DOHH2 (cell line): Measurements from ENCODE around the gene ASTN1.

Source experiments
- H3F3A ChIP-seq: fragments of 200-600 bp; sonication (generic), shearing (Covaris generic); 2 replicates; pipeline ENCODE4 v1.6.0; 2016; ENCODE audit warnings: antibody characterized with exemption, mild to moderate bottlenecking; ENCODE audit not compliant: control insufficient read depth, insufficient read depth
- H3K27ac ChIP-seq: fragments of 200-600 bp; sonication (generic); 2 replicates; pipeline ENCODE4 v1.5.1; 2014; ENCODE audit warnings: low read depth, mild to moderate bottlenecking, low read length, moderate library complexity
- H3K27me3 ChIP-seq: fragments of 200-600 bp; sonication (generic); 2 replicates; pipeline ENCODE4 v1.6.1; 2014; ENCODE audit warnings: mild to moderate bottlenecking, low read length, mixed read lengths; ENCODE audit not compliant: control insufficient read depth
- H3K36me3 ChIP-seq: fragments of 200-600 bp; sonication (generic); 2 replicates; pipeline ENCODE4 v1.6.1; 2014; ENCODE audit warnings: mild to moderate bottlenecking, low read length, moderate library complexity, mixed read lengths; ENCODE audit not compliant: control insufficient read depth
- H3K4me1 ChIP-seq: fragments of 200-600 bp; sonication (generic); 2 replicates; pipeline ENCODE4 v1.6.1; 2014; ENCODE audit warnings: mild to moderate bottlenecking, low read length, mixed read lengths; ENCODE audit not compliant: control insufficient read depth
- H3K4me2 ChIP-seq: fragments of 200-600 bp; sonication (generic); 2 replicates; pipeline ENCODE4 v1.6.0; 2014; ENCODE audit warnings: mild to moderate bottlenecking, low read length, moderate library complexity
- H3K4me3 ChIP-seq: fragments of 200-600 bp; sonication (generic); 2 replicates; pipeline ENCODE4 v1.5.1; 2014; ENCODE audit warnings: mild to moderate bottlenecking, low read length, mixed read lengths
- H3K79me2 ChIP-seq: fragments of 200-600 bp; sonication (generic); 2 replicates; pipeline ENCODE4 v1.6.1; 2014; ENCODE audit warnings: mild to moderate bottlenecking, low read length, mixed read lengths; ENCODE audit not compliant: control insufficient read depth
- H3K9me2 ChIP-seq: fragments of 200-600 bp; sonication (generic); replicated peaks from 2 replicates; pipeline ENCODE4 v1.6.1; 2014; ENCODE audit warnings: mild to moderate bottlenecking, low read length, mixed read lengths; ENCODE audit not compliant: control insufficient read depth
- H3K9me3 ChIP-seq: fragments of 200-600 bp; sonication (generic); 2 replicates; pipeline ENCODE4 v1.6.1; 2014; ENCODE audit warnings: antibody characterized with exemption, low read length, mixed read lengths; ENCODE audit not compliant: control insufficient read depth, insufficient read depth
- H4K20me1 ChIP-seq: fragments of 200-600 bp; sonication (generic); 2 replicates; pipeline ENCODE4 v1.6.0; 2014; ENCODE audit warnings: low read depth, mild to moderate bottlenecking, antibody characterized with exemption, low read length, moderate library complexity; ENCODE audit not compliant: control insufficient read depth, insufficient read depth
- CTCF ChIP-seq: fragments of 200-600 bp; sonication (generic); IDR thresholded peaks from one replicate; pipeline ENCODE4 v1.5.1; 2014; ENCODE audit warnings: antibody characterized with exemption, mild to moderate bottlenecking, low read depth, low read length; ENCODE audit not compliant: poor library complexity, severe bottlenecking
- EZH2phosphoT487 ChIP-seq: fragments of 200-600 bp; sonication (generic); IDR thresholded peaks from 2 replicates; pipeline ENCODE4 v1.6.1; 2017; ENCODE audit warnings: borderline replicate concordance, mild to moderate bottlenecking, antibody characterized with exemption, low read length, moderate library complexity, mixed read lengths

The ASTN1 gene

GRCh38 chr1:176998183-176998795 is 166.2 kb downstream of the ASTN1 start:
- no peak for TF ChIP-seq CTCF
- TF ChIP-seq EZH2phosphoT487, result no peak
- H3K4me1 ChIP-seq, result no peaks in the 10 kb centered on the region
- no peaks in the 10 kb centered on the region for H3K9me3 ChIP-seq
- no peaks in the 10 kb centered on the region for H3K36me3 ChIP-seq
- no peak overlapping the region for H3K27ac ChIP-seq
- no peaks in the 10 kb centered on the region for H3K27me3 ChIP-seq
- H3K79me2 ChIP-seq, result no peaks in the 10 kb centered on the region
- H3K9me2 ChIP-seq, result no peaks in the 10 kb centered on the region
- no peak overlapping the region for H3K4me2 ChIP-seq
- H4K20me1 ChIP-seq, result no peaks in the 10 kb centered on the region
- H3K4me3 ChIP-seq, result no peak overlapping the region
- no peaks in the 10 kb centered on the region for H3F3A ChIP-seq

GRCh38 chr1:176996456-176997090 is 167.9 kb downstream of the ASTN1 start:
- Histone ChIP-seq H3K9me3 (no peaks in the 10 kb centered on the region), H4K20me1 (no peaks in the 10 kb centered on the region), H3K9me2 (no peaks in the 10 kb centered on the region), H3K27ac (no peak overlapping the region), H3K27me3 (no peaks in the 10 kb centered on the region), H3F3A (no peaks in the 10 kb centered on the region), H3K4me2 (no peak overlapping the region), H3K79me2 (no peaks in the 10 kb centered on the region), H3K4me3 (no peak overlapping the region), H3K4me1 (no peaks in the 10 kb centered on the region), H3K36me3 (no peaks in the 10 kb centered on the region)
- no peak for TF ChIP-seq EZH2phosphoT487
- TF ChIP-seq CTCF, result no peak

- H3K27me3 ChIP-seq, result no peaks in the 10 kb centered on the region
- no peaks in the 10 kb centered on the region for H3F3A ChIP-seq
- H3K9me2 ChIP-seq, result no peaks in the 10 kb centered on the region
- no peaks in the 10 kb centered on the region for H3K79me2 ChIP-seq
- no peak overlapping the region for H3K27ac ChIP-seq
- no peaks in the 10 kb centered on the region for H4K20me1 ChIP-seq
- no peak overlapping the region for H3K4me2 ChIP-seq
- H3K9me3 ChIP-seq, result no peaks in the 10 kb centered on the region
- no peak for TF ChIP-seq EZH2phosphoT487
- no peak for TF ChIP-seq CTCF
- no peak overlapping the region for H3K4me3 ChIP-seq
- H3K36me3 ChIP-seq, result no peaks in the 10 kb centered on the region
- no peaks in the 10 kb centered on the region for H3K4me1 ChIP-seq
Observed at GRCh38 chr1:176994931-176995596, 169.4 kb downstream of the ASTN1 start.
